H1 (cell line): ENCODE data around the gene SLC6A7. TPM values are rescaled to one million over a fixed set of nuclear protein-coding genes. Genes with fewer than 3 reads are reported as not detected.

Source experiments
- CTCF ChIA-PET: fragments of 300-600 bp; sonication (Branson Sonifier 250); formaldehyde crosslinking; loops from one replicate; lab custom pipeline; 2021; ENCODE audit not compliant: partially characterized antibody; lab: Charles Lee
- POLR2A ChIA-PET: fragments of 300-600 bp; sonication (Branson Sonifier 250); formaldehyde crosslinking; loops from one replicate; lab custom pipeline; 2021; ENCODE audit warnings: inconsistent platforms; ENCODE audit not compliant: partially characterized antibody; lab: Charles Lee
- DNase-seq, 2 experiments: peaks; one replicate each; pipeline versions ENCODE4 v3.0.0 to v3.0.0-alpha.2; 2010 to 2022; ENCODE audit warnings: low spot score in 2 of 2, low read depth in 1 of 2, mixed read lengths in 1 of 2
- FAIRE-seq: peaks from 2 replicates; lab custom pipeline; 2011; peaks lifted over from hg19 to GRCh38; lab: Jason Lieb, UNC
- H2AFZ ChIP-seq: 2 replicates; pipeline ENCODE4 v1.8.1; 2012; ENCODE audit warnings: low read length, inconsistent platforms
- H2AK5ac ChIP-seq: 2 replicates; pipeline ENCODE4 v1.6.1; 2013; ENCODE audit warnings: low read depth, low read length
- H2BK120ac ChIP-seq: replicated peaks from 2 replicates; pipeline ENCODE3; 2013; ENCODE audit warnings: low read depth, low read length, inconsistent platforms
- H2BK12ac ChIP-seq: 2 replicates; pipeline ENCODE4 v1.6.1; 2013; ENCODE audit warnings: low read depth, low read length
- H2BK15ac ChIP-seq: 2 replicates; pipeline ENCODE4 v1.6.1; 2013; ENCODE audit warnings: low read length
- H2BK20ac ChIP-seq: 2 replicates; pipeline ENCODE4 v1.6.1; 2013; ENCODE audit warnings: low read length
- H2BK5ac ChIP-seq: 2 replicates; pipeline ENCODE4 v1.6.1; 2013; ENCODE audit warnings: low read depth, low read length
- H3K14ac ChIP-seq: 2 replicates; pipeline ENCODE4 v1.6.1; 2013; ENCODE audit warnings: inconsistent platforms; ENCODE audit not compliant: insufficient read length
- H3K18ac ChIP-seq: 2 replicates; pipeline ENCODE4 v1.6.1; 2013; ENCODE audit warnings: low read length; ENCODE audit errors: extremely low read depth
- H3K23ac ChIP-seq: 2 replicates; pipeline ENCODE4 v1.6.1; 2013; ENCODE audit warnings: inconsistent platforms; ENCODE audit not compliant: insufficient read length
- H3K23me2 ChIP-seq: 2 replicates; pipeline ENCODE4 v1.6.1; 2013; ENCODE audit warnings: low read depth, low read length
- H3K27ac ChIP-seq: 2 replicates; pipeline ENCODE4 v1.6.1; 2011; ENCODE audit warnings: low read depth, low read length, inconsistent platforms
- H3K27me3 ChIP-seq, 4 experiments: replicated peaks in 1 of 4; 1 replicate in 1 of 4; 2 replicates in 3 of 4; pipeline versions ENCODE4 v1.6.1 to v1.8.1; 2011 to 2013; ENCODE audit warnings: low read length in 3 of 4, mild to moderate bottlenecking in 3 of 4, inconsistent platforms in 2 of 4, mixed read lengths in 2 of 4, moderate library complexity in 1 of 4; ENCODE audit not compliant: control insufficient read depth in 3 of 4, insufficient read depth in 3 of 4; ENCODE audit errors: extremely low read depth in 1 of 4
- H3K36me3 ChIP-seq, 4 experiments: 2 replicates each; pipeline versions ENCODE4 v1.6.1 to v1.8.1; 2011 to 2013; ENCODE audit warnings: mild to moderate bottlenecking in 4 of 4, low read length in 3 of 4, moderate library complexity in 2 of 4, control low read depth in 1 of 4, inconsistent platforms in 1 of 4; ENCODE audit not compliant: insufficient read depth in 4 of 4, control insufficient read depth in 2 of 4
- H3K4ac ChIP-seq: replicated peaks from 2 replicates; pipeline ENCODE3; 2013; ENCODE audit warnings: low read length, low read depth, mixed read lengths, inconsistent platforms; ENCODE audit not compliant: insufficient read length
- H3K4me1 ChIP-seq, 4 experiments: replicated peaks in 1 of 4; 1 replicate in 1 of 4; 2 replicates in 3 of 4; pipeline versions ENCODE4 v1.6.1 to v1.8.1; 2011 to 2013; ENCODE audit warnings: low read length in 3 of 4, inconsistent platforms in 2 of 4, mixed read lengths in 1 of 4; ENCODE audit not compliant: insufficient read depth in 4 of 4, control insufficient read depth in 3 of 4
- H3K4me2 ChIP-seq, 2 experiments: 2 replicates each; pipeline versions ENCODE4 v1.6.1 to v1.8.1; 2011 to 2013; ENCODE audit warnings: low read depth in 2 of 2, low read length in 2 of 2, control low read depth in 1 of 2, inconsistent platforms in 1 of 2, mild to moderate bottlenecking in 1 of 2; ENCODE audit not compliant: insufficient read depth in 1 of 2
- H3K4me3 ChIP-seq, 4 experiments: fragments of 200-600, 300-600 bp in 1 of 4; sonication (generic), shearing (Covaris generic), sonication (Bioruptor Twin) in 1 of 4; 2 replicates each; pipeline versions ENCODE4 v1.5.1 to v1.8.1; 2011 to 2016; ENCODE audit warnings: low read length in 4 of 4, low read depth in 3 of 4, control low read depth in 2 of 4, inconsistent platforms in 2 of 4, mild to moderate bottlenecking in 2 of 4, mixed read lengths in 1 of 4, moderate library complexity in 1 of 4; ENCODE audit not compliant: insufficient read depth in 2 of 4; ENCODE audit errors: extremely low read depth in 1 of 4
- H3K56ac ChIP-seq: replicated peaks from 2 replicates; pipeline ENCODE3; 2013; ENCODE audit warnings: low read depth, mild to moderate bottlenecking, mixed read lengths, low read length, inconsistent platforms; ENCODE audit not compliant: insufficient read length
- H3K79me1 ChIP-seq: 2 replicates; pipeline ENCODE4 v1.6.1; 2013; ENCODE audit warnings: low read depth, low read length, control low read depth
- H3K79me2 ChIP-seq, 2 experiments: 2 replicates each; pipeline versions ENCODE4 v1.6.1 to v1.8.1; 2012 to 2013; ENCODE audit warnings: low read length in 2 of 2, mild to moderate bottlenecking in 2 of 2, inconsistent platforms in 1 of 2; ENCODE audit not compliant: insufficient read depth in 2 of 2, control insufficient read depth in 1 of 2
- H3K9ac ChIP-seq, 4 experiments: replicated peaks in 1 of 4; 1 replicate in 1 of 4; 2 replicates in 3 of 4; pipeline versions ENCODE4 v1.6.1 to v1.8.1; 2011 to 2013; ENCODE audit warnings: low read depth in 3 of 4, low read length in 3 of 4, control low read depth in 2 of 4, mild to moderate bottlenecking in 2 of 4, moderate library complexity in 2 of 4, inconsistent platforms in 1 of 4; ENCODE audit errors: extremely low read depth in 1 of 4
- H3K9me3 ChIP-seq, 2 experiments: 2 replicates each; pipeline versions ENCODE4 v1.6.1 to v1.8.1; 2012 to 2013; ENCODE audit warnings: mild to moderate bottlenecking in 2 of 2, moderate library complexity in 2 of 2, control low read depth in 1 of 2, inconsistent platforms in 1 of 2, low read depth in 1 of 2, low read length in 1 of 2, mixed read lengths in 1 of 2; ENCODE audit not compliant: insufficient read depth in 2 of 2
- H4K20me1 ChIP-seq, 2 experiments: replicated peaks in 1 of 2; 2 replicates each; pipeline versions ENCODE3 to v1.8.1; 2011 to 2013; ENCODE audit warnings: inconsistent platforms in 2 of 2, low read length in 2 of 2, mild to moderate bottlenecking in 1 of 2; ENCODE audit not compliant: insufficient read depth in 2 of 2, control insufficient read depth in 1 of 2
- H4K5ac ChIP-seq: 2 replicates; pipeline ENCODE4 v1.6.1; 2013; ENCODE audit warnings: low read length, low read depth, mixed read lengths, inconsistent platforms; ENCODE audit not compliant: insufficient read length
- H4K8ac ChIP-seq: 2 replicates; pipeline ENCODE4 v1.8.0; 2013; ENCODE audit warnings: mild to moderate bottlenecking, moderate library complexity, low read length, inconsistent platforms; ENCODE audit not compliant: insufficient read depth; ENCODE audit errors: extremely low read depth
- H4K91ac ChIP-seq: replicated peaks from 2 replicates; pipeline ENCODE3; 2013; ENCODE audit warnings: low read length, mixed read lengths, inconsistent platforms; ENCODE audit not compliant: insufficient read length
- CEBPB ChIP-seq: IDR thresholded peaks from 2 replicates; pipeline ENCODE4 v1.6.1; 2012; ENCODE audit warnings: low read depth, low read length
- EGR1 ChIP-seq: IDR thresholded peaks from 2 replicates; pipeline ENCODE4 v1.6.1; 2011; ENCODE audit warnings: low read depth, low read length, borderline replicate concordance
- EZH2 ChIP-seq: fragments of 200-600 bp; sonication (generic); IDR thresholded peaks from 2 replicates; pipeline ENCODE4 v1.7.1; 2012; ENCODE audit warnings: low read depth, mild to moderate bottlenecking, moderate library complexity, low read length, inconsistent platforms; ENCODE audit not compliant: severe bottlenecking
- KDM4A ChIP-seq: IDR thresholded peaks from one replicate; pipeline ENCODE4 v1.7.1; 2012; ENCODE audit warnings: low read depth, mild to moderate bottlenecking, moderate library complexity, low read length, inconsistent platforms; ENCODE audit not compliant: severe bottlenecking
- POLR2A ChIP-seq, 2 experiments: IDR thresholded peaks; 1 replicate in 1 of 2; 2 replicates in 1 of 2; pipeline ENCODE4 v1.6.1; 2011; ENCODE audit warnings: low read depth in 2 of 2, low read length in 2 of 2, mild to moderate bottlenecking in 2 of 2; ENCODE audit errors: control extremely low read depth in 1 of 2
- POLR2AphosphoS5 ChIP-seq: IDR thresholded peaks from 2 replicates; pipeline ENCODE4 v1.6.1; 2011; ENCODE audit warnings: low read depth, low read length
- RAD21 ChIP-seq, 2 experiments: IDR thresholded peaks in 1 of 2; conservative IDR thresholded peaks in 1 of 2; 2 replicates each; pipeline ENCODE4 v1.6.1; 2011; ENCODE audit warnings: low read depth in 2 of 2, low read length in 2 of 2, improper control_type of control experiment in 1 of 2, inconsistent platforms in 1 of 2, mild to moderate bottlenecking in 1 of 2, moderate library complexity in 1 of 2
- RXRA ChIP-seq: IDR thresholded peaks from 2 replicates; pipeline ENCODE4 v1.6.1; 2011; ENCODE audit warnings: low read depth, mild to moderate bottlenecking, low read length, moderate library complexity; ENCODE audit not compliant: insufficient read depth
- SIN3A ChIP-seq, 2 experiments: IDR thresholded peaks in 1 of 2; conservative IDR thresholded peaks in 1 of 2; 2 replicates each; pipeline ENCODE4 v1.6.1; 2011 to 2012; ENCODE audit warnings: low read length in 2 of 2, improper control_type of control experiment in 1 of 2, low read depth in 1 of 2, mild to moderate bottlenecking in 1 of 2
- SP1 ChIP-seq: IDR thresholded peaks from 2 replicates; pipeline ENCODE4 v1.6.1; 2011; ENCODE audit warnings: low read depth, low read length
- SP4 ChIP-seq: IDR thresholded peaks from 2 replicates; pipeline ENCODE4 v1.6.1; 2012; ENCODE audit warnings: low read length, inconsistent platforms
- TCF12 ChIP-seq: IDR thresholded peaks from 2 replicates; pipeline ENCODE4 v1.6.1; 2011; ENCODE audit warnings: low read depth, mild to moderate bottlenecking, low read length
- USF2 ChIP-seq: IDR thresholded peaks from 2 replicates; pipeline ENCODE4 v1.6.1; 2011; ENCODE audit warnings: low read length, improper control_type of control experiment
- ZNF274 ChIP-seq: IDR thresholded peaks from 2 replicates; pipeline ENCODE4 v1.7.0; 2012; ENCODE audit warnings: low read length, borderline replicate concordance; ENCODE audit errors: extremely low read depth
- WGBS, 2 experiments: shearing (Covaris generic) in 1 of 2; methylation state at CpG; one replicate each; pipeline versions ENCODE4 v1.1.6 to v1.1.7; 2013 to 2015; ENCODE audit warnings: low lambda C conversion rate in 2 of 2, mixed read lengths in 2 of 2, inconsistent platforms in 1 of 2, low coverage in 1 of 2, missing lambda C conversion rate in 1 of 2; ENCODE audit not compliant: insufficient replicate concordance in 2 of 2, insufficient coverage in 1 of 2, insufficient read length in 1 of 2; ENCODE audit errors: extremely low coverage in 1 of 2, missing lambda C conversion rate in 1 of 2; 5-methylcytosine and 5-hydroxymethylcytosine counted together
- polyA plus RNA-seq, 7 experiments: library from polyadenylated mRNA; depleted of rRNA in 3 of 7; stranded (reverse) in 5 of 7; unstranded in 2 of 7; fragments of >200 nt in 5 of 7; fragments of 200-250 nt in 2 of 7; gene quantifications; 1 replicate in 5 of 7; 2 replicates in 1 of 7; 4 replicates in 1 of 7; pipeline versions ENCODE4 v1.2.1 to v1.2.3, GENCODE V29; 2011 to 2013; ENCODE audit warnings: missing spikeins in 2 of 7, mixed read lengths in 2 of 7
- total RNA-seq: library from RNA; stranded (reverse); fragmentation: NEBNext Ultra II Directional; extraction: Animal tissue kit (Norgen Biotek cat#: 25700); gene quantifications from 2 replicates; pipeline ENCODE4 v1.2.1, GENCODE V29; 2021

Gene SLC6A7
- total and polyA plus RNA-seq, 2 of the 8 experiments (the other 6 are each of a cell fraction or from before 2014, with no cell fraction given): 0.07 to 0.12 TPM

GRCh38 chr5:150254363-150254762 lies 64.5 kb downstream of the SLC6A7 start:
- Histone ChIP-seq H2AK5ac (no peak overlapping the region), H2AFZ (no peak overlapping the region), H3K23ac (no peak overlapping the region), H3K4me1 (peaks cover 0 to 3% (median 1%) of the 10 kb centered on the region in 4 experiments; a peak in 3 of 7 replicates), H4K8ac (no peak overlapping the region), H3K36me3 (no peaks in the 10 kb centered on the region), H2BK15ac (no peak overlapping the region), H3K56ac (no peak overlapping the region), H3K79me1 (no peaks in the 10 kb centered on the region), H4K5ac (no peak overlapping the region), H4K91ac (no peak overlapping the region), H3K9me3 (no peaks in the 10 kb centered on the region), H3K4ac (no peak overlapping the region), H3K79me2 (no peaks in the 10 kb centered on the region), H2BK20ac (no peak overlapping the region), H3K27me3 (no peaks in the 10 kb centered on the region; a peak in 2 of 7 replicates), H3K18ac (no peak overlapping the region), H3K23me2 (no peaks in the 10 kb centered on the region), H3K9ac (no peak overlapping the region), H3K27ac (no peak overlapping the region), H2BK12ac (no peak overlapping the region), H3K4me3 (no peak overlapping the region), H2BK120ac (no peak overlapping the region), H3K4me2 (no peak overlapping the region), H2BK5ac (no peak overlapping the region), H3K14ac (no peak overlapping the region), H4K20me1 (no peaks in the 10 kb centered on the region)
- ChIA-PET CTCF (interaction anchor here (0.8 to 5.8 kb wide), 17 partner anchors 11 to 153 kb away, joined by 3 to 23 read pairs (median 3); partner anchors contain the start of gene SLC6A7), POLR2A (interaction anchor here (0.5 to 1.3 kb wide), 3 partner anchors 8 to 34 kb away, joined by 3 to 4 read pairs (median 3); no protein-coding TSS in a partner anchor)
- DNase-seq (no peak), FAIRE-seq (no peak)
- 80% methylated on average over 7 of the region's 7 CpGs; no CpG with 5 or more reads in 1 of the 2 experiments for WGBS, 2 experiments
- TF ChIP-seq USF2 (no peak), EZH2 (no peak), TCF12 (no peak), KDM4A (no peak), RAD21 (IDR thresholded peaks at IDR 0.05 in 1 of 2, conservative IDR thresholded peaks at IDR 0.05 in 1 of 2; ENCODE audit: low read depth in 2 of 2, low read length in 2 of 2) (no peak), SIN3A (conservative IDR thresholded peaks at IDR 0.05 in 1 of 2, IDR thresholded peaks at IDR 0.05 in 1 of 2; ENCODE audit: low read depth in 1 of 2, low read length in 2 of 2) (no peak), SP1 (no peak), ZNF274 (no peak), EGR1 (no peak), RXRA (no peak), SP4 (no peak), POLR2A (IDR thresholded peaks at IDR 0.05; ENCODE audit: control extremely low read depth in 1 of 2, low read depth in 2 of 2, low read length in 2 of 2) (no peak), POLR2AphosphoS5 (no peak), CEBPB (no peak)
